ENCODE measurements around the gene USP31.

USP31 gene

DNA sequence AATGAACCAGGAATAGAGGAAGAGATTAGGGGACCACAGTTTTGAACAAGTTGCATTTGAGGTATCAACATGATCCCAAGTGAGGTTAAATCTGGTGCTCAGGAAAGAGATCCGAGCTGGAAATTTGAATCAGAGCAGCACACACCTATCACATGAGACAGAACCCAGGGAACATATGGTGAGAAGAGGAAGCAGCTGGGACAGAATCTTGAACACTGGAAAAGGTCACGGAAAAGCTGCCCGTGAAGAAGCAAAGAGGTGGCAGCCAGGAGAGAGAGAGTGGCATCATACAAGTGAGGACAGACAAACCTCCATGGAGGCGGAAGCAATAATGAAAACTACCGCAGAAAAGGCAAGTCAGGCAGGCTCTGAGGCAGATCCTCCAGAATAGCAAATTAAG is 36.1 kb downstream of the USP31 start:
- DNase-seq (ENCODE audit: low read depth), result no peak
- TF ChIP-seq, protein P1, sequence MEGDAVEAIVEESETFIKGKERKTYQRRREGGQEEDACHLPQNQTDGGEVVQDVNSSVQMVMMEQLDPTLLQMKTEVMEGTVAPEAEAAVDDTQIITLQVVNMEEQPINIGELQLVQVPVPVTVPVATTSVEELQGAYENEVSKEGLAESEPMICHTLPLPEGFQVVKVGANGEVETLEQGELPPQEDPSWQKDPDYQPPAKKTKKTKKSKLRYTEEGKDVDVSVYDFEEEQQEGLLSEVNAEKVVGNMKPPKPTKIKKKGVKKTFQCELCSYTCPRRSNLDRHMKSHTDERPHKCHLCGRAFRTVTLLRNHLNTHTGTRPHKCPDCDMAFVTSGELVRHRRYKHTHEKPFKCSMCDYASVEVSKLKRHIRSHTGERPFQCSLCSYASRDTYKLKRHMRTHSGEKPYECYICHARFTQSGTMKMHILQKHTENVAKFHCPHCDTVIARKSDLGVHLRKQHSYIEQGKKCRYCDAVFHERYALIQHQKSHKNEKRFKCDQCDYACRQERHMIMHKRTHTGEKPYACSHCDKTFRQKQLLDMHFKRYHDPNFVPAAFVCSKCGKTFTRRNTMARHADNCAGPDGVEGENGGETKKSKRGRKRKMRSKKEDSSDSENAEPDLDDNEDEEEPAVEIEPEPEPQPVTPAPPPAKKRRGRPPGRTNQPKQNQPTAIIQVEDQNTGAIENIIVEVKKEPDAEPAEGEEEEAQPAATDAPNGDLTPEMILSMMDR (conservative IDR thresholded peaks at IDR 0.05; ENCODE audit: low read depth, low read length), result no peak
- H3K4me3 ChIP-seq (ENCODE audit: low read length), result no peak overlapping the region

DNA sequence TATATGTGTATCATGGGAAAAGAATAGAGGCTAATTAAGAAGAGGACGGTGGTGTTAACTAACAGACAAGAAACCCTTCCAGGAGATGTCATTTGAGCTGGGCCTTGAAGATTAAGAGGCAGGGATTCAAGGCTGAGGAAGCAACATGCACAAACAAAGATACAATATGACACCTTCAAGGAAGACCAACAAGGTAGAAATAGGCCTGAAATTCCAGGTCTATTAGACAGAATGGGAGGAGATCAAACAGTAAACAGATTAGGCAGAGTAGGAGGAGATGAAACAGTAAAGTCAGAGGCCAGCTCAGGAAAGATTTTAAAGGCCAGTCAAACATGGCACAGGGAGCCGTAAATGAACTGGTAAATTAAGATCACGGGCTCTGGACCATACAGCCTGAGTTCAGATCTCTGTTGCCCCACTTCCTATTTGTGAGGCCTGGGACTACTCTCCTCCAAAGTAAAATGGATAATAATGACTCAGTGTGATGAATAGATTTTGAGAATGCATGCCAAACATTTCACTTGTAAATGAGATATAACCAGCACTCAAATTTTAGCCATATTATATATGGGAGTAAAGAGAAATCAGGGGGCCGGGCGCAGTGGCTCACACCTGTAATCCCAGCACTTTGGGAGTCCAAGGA is 38.9 kb downstream of the USP31 start:
- no peak overlapping the region for H3K4me3 ChIP-seq (ENCODE audit: low read length)
- DNase-seq (ENCODE audit: low read depth), result no peak
- TF ChIP-seq, protein P1 (conservative IDR thresholded peaks at IDR 0.05; ENCODE audit: low read depth, low read length), result no peak

DNA sequence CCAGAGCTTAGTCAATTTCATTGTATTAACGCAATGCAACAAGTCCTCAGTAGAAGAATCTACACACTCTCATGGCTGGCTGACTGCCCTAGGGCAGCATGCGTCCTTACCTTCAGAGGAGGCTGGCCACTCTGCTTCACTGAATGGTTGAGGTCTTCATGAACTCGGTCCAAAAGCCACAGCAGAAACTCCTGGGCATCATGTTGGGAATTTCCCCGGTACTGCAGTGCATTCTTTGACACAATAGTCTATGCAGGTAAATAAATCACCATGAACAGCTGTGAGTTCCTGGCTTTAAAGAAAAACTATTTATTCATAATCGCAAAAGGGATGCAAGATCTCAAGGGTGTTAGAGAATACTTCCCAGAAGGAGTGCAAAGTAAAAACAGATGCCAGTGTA is 41.3 kb downstream of the USP31 start:
- DNase-seq (ENCODE audit: low read depth), result no peak
- no peak overlapping the region for H3K4me3 ChIP-seq (ENCODE audit: low read length)
- TF ChIP-seq, protein P1 (conservative IDR thresholded peaks at IDR 0.05; ENCODE audit: low read depth, low read length), result no peak

DNA sequence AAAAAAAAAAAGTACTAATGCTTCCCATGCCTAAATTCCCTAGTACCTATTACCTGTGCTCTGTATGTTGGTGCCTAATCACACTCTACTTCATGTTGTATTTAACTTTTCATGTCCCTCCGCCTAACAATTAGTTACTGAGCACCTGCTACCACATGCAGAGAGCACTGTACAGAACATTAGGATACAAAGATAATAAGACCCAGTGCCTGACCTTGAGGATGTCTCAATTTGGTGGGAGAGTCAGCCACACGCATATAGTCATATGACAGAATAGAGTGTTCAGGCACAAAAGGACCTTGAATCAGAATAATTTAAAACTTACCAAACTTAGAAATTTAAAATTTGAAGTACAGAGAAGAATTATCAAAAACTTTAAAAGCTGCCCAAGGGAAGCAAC is 42.1 kb downstream of the USP31 start:
- no peak overlapping the region for H3K4me3 ChIP-seq (ENCODE audit: low read length)
- no peak for DNase-seq (ENCODE audit: low read depth)
- TF ChIP-seq, protein P1 (conservative IDR thresholded peaks at IDR 0.05; ENCODE audit: low read depth, low read length), result no peak

DNA sequence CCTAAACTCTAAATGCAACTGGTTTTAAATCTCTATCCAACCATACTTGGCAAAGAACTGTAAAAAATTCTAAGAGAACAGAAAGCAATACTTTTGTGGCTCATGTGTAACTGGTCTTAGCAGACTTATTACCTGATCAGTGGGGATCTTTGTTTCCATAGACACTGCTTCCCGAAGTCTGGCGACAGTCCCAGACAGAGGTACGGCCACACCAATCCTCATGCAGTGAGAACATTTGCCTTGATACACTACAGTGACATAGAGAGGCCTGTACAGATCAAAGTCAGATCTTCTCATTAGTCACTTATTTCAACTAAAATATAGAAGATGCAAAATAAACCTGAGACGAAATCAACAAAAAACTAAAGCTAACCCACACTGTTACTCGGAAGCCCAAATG is 43.9 kb downstream of the USP31 start:
- no peak for DNase-seq (ENCODE audit: low read depth)
- TF ChIP-seq, protein P1 (conservative IDR thresholded peaks at IDR 0.05; ENCODE audit: low read depth, low read length), result no peak
- no peak overlapping the region for H3K4me3 ChIP-seq (ENCODE audit: low read length)

DNA sequence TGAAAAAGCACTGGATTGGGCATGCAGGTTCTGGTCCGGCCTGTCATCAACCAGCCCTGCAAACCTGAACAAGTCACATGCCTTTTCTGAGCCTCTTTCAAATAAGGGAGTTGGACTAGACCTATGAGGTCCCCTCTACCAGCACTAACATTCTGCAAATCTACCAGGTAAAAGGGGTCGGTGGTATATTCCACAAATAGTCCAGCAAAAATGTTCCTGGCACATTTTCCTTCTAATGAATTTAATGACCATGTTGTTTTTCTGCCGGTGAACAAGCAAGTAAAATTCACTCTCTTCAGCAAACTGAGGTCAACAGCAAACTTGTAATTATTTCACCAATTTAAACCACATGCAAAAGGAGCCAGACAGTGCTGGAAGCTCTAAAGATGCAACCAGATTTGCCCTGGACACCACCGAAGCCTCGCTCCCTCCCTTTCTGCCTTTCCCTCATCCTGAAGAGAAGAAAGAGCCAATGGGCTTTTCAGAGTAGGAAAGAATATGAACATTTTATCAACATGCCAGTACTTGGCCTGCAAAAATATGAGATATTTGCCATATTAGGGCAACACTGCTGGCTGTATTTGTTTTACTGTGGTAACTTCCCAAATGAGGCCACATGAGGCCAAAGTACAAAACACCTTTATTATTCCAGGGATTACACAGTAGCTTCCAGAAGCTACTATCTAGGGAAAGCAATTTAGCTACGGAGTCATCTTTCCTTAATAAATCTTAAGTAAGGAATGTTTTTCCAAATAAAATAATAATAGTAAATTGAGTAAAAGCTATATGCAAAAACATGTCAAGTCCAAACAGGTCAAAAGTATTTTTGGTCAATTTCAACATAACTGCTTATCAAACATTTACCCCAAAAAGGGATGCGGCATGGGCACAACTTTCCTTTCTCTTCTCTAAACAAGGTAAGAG is 45.0 kb downstream of the USP31 start:
- no peak for DNase-seq (ENCODE audit: low read depth)
- H3K4me3 ChIP-seq (ENCODE audit: low read length), result no peak overlapping the region
- TF ChIP-seq, protein P1 (conservative IDR thresholded peaks at IDR 0.05; ENCODE audit: low read depth, low read length), result no peak
